H1 (cell line): ENCODE results near the gene KLF2. TPM values are rescaled to one million over a fixed set of nuclear protein-coding genes. Genes with fewer than 3 reads are reported as not detected.

Experiments used
- CTBP2 ChIP-seq: IDR thresholded peaks from 2 replicates; pipeline ENCODE4 v1.7.0; 2011; ENCODE audit warnings: borderline replicate concordance, mild to moderate bottlenecking, moderate library complexity, mixed read lengths, low read length; ENCODE audit not compliant: insufficient read depth, insufficient read length
- EZH2 ChIP-seq: fragments of 200-600 bp; sonication (generic); IDR thresholded peaks from 2 replicates; pipeline ENCODE4 v1.7.1; 2012; ENCODE audit warnings: low read depth, mild to moderate bottlenecking, moderate library complexity, low read length, inconsistent platforms; ENCODE audit not compliant: severe bottlenecking
- GTF2F1 ChIP-seq: IDR thresholded peaks from 2 replicates; pipeline ENCODE4 v1.6.1; 2012; ENCODE audit warnings: low read depth, low read length, improper control_type of control experiment, borderline replicate concordance
- HDAC6 ChIP-seq: IDR thresholded peaks from one replicate; pipeline ENCODE4 v1.7.1; 2012; ENCODE audit warnings: low read depth, mild to moderate bottlenecking, inconsistent platforms, low read length, moderate library complexity
- MAFK ChIP-seq: IDR thresholded peaks from 2 replicates; pipeline ENCODE4 v1.6.1; 2012; ENCODE audit warnings: low read depth, mild to moderate bottlenecking, improper control_type of control experiment, low read length
- POLR2AphosphoS5 ChIP-seq: IDR thresholded peaks from 2 replicates; pipeline ENCODE4 v1.6.1; 2011; ENCODE audit warnings: low read depth, low read length
- SAP30 ChIP-seq: fragments of 300-600 bp; sonication (generic); IDR thresholded peaks from 2 replicates; pipeline ENCODE4 v1.7.1; 2012; ENCODE audit warnings: low read length, moderate library complexity, mild to moderate bottlenecking, inconsistent platforms; ENCODE audit not compliant: insufficient read depth, insufficient replicate concordance
- polyA plus RNA-seq, 7 experiments: library from polyadenylated mRNA; depleted of rRNA in 3 of 7; stranded (reverse) in 5 of 7; unstranded in 2 of 7; fragments of >200 nt in 5 of 7; fragments of 200-250 nt in 2 of 7; gene quantifications; 1 replicate in 5 of 7; 2 replicates in 1 of 7; 4 replicates in 1 of 7; pipeline versions ENCODE4 v1.2.1 to v1.2.3, GENCODE V29; 2011 to 2013; ENCODE audit warnings: missing spikeins in 2 of 7, mixed read lengths in 2 of 7
- total RNA-seq: library from RNA; stranded (reverse); fragmentation: NEBNext Ultra II Directional; extraction: Animal tissue kit (Norgen Biotek cat#: 25700); gene quantifications from 2 replicates; pipeline ENCODE4 v1.2.1, GENCODE V29; 2021

Gene KLF2
- total and polyA plus RNA-seq, 2 of the 8 experiments (the other 6 are each of a cell fraction or from before 2014, with no cell fraction given): 0.19 to 0.33 TPM

GRCh38 chr19:16327501-16327900, 2.9 kb downstream of the KLF2 start (continued):
- TF ChIP-seq HDAC6 (no peak), EZH2 (no peak), CTBP2 (no peak), SAP30 (no peak), MAFK (no peak), POLR2AphosphoS5 (no peak), GTF2F1 (no peak)
- TF ChIP-seq, all 59 proteins: peak for 0
